Measurements from ENCODE around the gene SHROOM2. TPM values are rescaled to one million over a fixed set of nuclear protein-coding genes. Genes with fewer than 3 reads are reported as not detected.
A peak's percentile ranks its signal among the peaks of the same experiment; 100 is the strongest.

The SHROOM2 gene
- total RNA-seq, 1 experiment from 2014 or later, result 13.9 TPM

DNA sequence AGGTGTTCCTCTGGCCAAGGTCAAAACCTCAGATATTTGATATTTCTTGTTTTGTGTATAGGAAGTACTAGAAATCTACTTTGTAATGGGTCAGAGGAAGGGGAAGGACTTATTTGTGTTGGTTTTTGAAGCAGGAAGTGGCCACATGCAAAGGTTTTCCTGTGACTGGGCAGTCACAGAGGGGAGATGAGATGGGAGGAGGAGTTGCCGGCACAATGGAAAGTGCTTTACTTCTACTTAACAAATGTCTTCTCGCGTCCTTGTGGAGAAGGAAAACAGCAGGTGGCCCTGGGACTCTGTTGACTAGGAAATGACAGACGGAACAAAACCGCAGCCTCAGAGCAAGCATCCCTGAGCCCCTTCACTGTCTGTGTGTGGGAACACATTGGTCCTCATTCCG is 46.6 kb downstream of the SHROOM2 start:
- Mint-ChIP-seq H3K27ac (no peak overlapping the region), H3K9me3 (peaks cover 37 to 62% of the 10 kb centered on the region in 2 experiments), H3K4me1 (peaks cover 17 to 42% of the 10 kb centered on the region in 2 experiments), H3K36me3 (ENCODE audit: insufficient read depth in 1 of 3, low read depth in 3 of 3) (peaks cover 12 to 19% (median 17%) of the 10 kb centered on the region in 3 experiments), H3K27me3 (ENCODE audit: low read depth) (no peaks in the 10 kb centered on the region), H3K4me3 (peak overlapping the region in 1 of 2 experiments; percentile 2; a peak in 1 of 5 replicates)
- Histone ChIP-seq H3K79me1 (ENCODE audit: insufficient read depth, low read depth, low read length, poor library complexity, severe bottlenecking) (peaks cover 7% of the 10 kb centered on the region), H2BK120ac (ENCODE audit: low read depth, low read length, poor library complexity, severe bottlenecking) (no peak overlapping the region), H3K4me2 (ENCODE audit: insufficient read depth, insufficient read length, low read length) (no peak overlapping the region), H3K79me2 (ENCODE audit: insufficient read depth, low read length) (peaks cover 3% of the 10 kb centered on the region; the same call in 1 of the 2 replicates), H3T11ph (ENCODE audit: low read length) (no peak overlapping the region), H3K9ac (ENCODE audit: extremely low read depth, insufficient read length, low read length) (no peak overlapping the region), H4K8ac (replicated peaks; ENCODE audit: insufficient read length, low read depth, low read length) (no peak overlapping the region), H2BK20ac (ENCODE audit: low read depth, low read length, poor library complexity, severe bottlenecking) (no peak overlapping the region), H3K9me3 (ENCODE audit: control insufficient read depth, low read depth, low read length) (no peaks in the 10 kb centered on the region), H3K23me2 (ENCODE audit: insufficient read length, low read depth, low read length, poor library complexity, severe bottlenecking) (no peaks in the 10 kb centered on the region), H4K5ac (ENCODE audit: insufficient read length, low read depth, low read length) (no peak overlapping the region), H2AK5ac (ENCODE audit: insufficient read length, low read length) (no peak overlapping the region), H3K56ac (ENCODE audit: insufficient read length, low read depth, low read length) (no peak overlapping the region), H3K4ac (ENCODE audit: low read depth, low read length) (no peak overlapping the region), H2BK5ac (ENCODE audit: insufficient read length, low read length) (no peak overlapping the region), H3K23ac (ENCODE audit: insufficient read length, low read depth, low read length) (no peak overlapping the region), H3K27me3 (ENCODE audit: insufficient read depth, low read length) (no peaks in the 10 kb centered on the region), H3K4me1 (ENCODE audit: insufficient read depth, low read length) (peaks cover 15% of the 10 kb centered on the region; the same call in 1 of the 2 replicates), H3K27ac (ENCODE audit: insufficient read length, low read depth, low read length) (no peak overlapping the region), H3K18ac (ENCODE audit: insufficient read length, low read depth, low read length) (no peak overlapping the region), H3K14ac (ENCODE audit: insufficient read depth, low read length) (no peak overlapping the region), H4K20me1 (ENCODE audit: control insufficient read depth, insufficient read depth, insufficient read length) (no peaks in the 10 kb centered on the region), H4K91ac (ENCODE audit: insufficient read length, low read depth, low read length) (no peak overlapping the region), H2BK15ac (ENCODE audit: low read depth, low read length) (no peak overlapping the region), H2BK12ac (ENCODE audit: insufficient read length, low read depth, low read length) (no peak overlapping the region), H2AFZ (ENCODE audit: low read length) (no peak overlapping the region)
- no CpG with 5 or more reads among the region's 6 CpGs for WGBS (ENCODE audit: extremely low coverage, insufficient read length, low lambda C conversion rate)
- peak; percentile 40 for DNase-seq
- TF ChIP-seq, protein P1, sequence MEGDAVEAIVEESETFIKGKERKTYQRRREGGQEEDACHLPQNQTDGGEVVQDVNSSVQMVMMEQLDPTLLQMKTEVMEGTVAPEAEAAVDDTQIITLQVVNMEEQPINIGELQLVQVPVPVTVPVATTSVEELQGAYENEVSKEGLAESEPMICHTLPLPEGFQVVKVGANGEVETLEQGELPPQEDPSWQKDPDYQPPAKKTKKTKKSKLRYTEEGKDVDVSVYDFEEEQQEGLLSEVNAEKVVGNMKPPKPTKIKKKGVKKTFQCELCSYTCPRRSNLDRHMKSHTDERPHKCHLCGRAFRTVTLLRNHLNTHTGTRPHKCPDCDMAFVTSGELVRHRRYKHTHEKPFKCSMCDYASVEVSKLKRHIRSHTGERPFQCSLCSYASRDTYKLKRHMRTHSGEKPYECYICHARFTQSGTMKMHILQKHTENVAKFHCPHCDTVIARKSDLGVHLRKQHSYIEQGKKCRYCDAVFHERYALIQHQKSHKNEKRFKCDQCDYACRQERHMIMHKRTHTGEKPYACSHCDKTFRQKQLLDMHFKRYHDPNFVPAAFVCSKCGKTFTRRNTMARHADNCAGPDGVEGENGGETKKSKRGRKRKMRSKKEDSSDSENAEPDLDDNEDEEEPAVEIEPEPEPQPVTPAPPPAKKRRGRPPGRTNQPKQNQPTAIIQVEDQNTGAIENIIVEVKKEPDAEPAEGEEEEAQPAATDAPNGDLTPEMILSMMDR (conservative IDR thresholded peaks at IDR 0.05), result no peak
